HFF-Myc (cell line): Measurements from ENCODE around the gene HMGXB3.

ENCODE experiments used
- DNase-seq: peaks from one replicate; pipeline ENCODE4 v3.0.0-alpha.2; 2011; ENCODE audit warnings: low read depth; ENCODE audit errors: extremely low read depth
- H3K4me3 ChIP-seq: replicated peaks from 2 replicates; pipeline ENCODE4 v1.5.1; 2011; ENCODE audit warnings: low read depth, mild to moderate bottlenecking, control low read depth, low read length
- TF ChIP-seq, protein P1 (sequence below): IDR thresholded peaks from 2 replicates; pipeline ENCODE4 v1.5.1; 2012; ENCODE audit warnings: mild to moderate bottlenecking, low read depth, low read length, control low read depth; ENCODE audit errors: missing control alignments

The HMGXB3 gene

DNA sequence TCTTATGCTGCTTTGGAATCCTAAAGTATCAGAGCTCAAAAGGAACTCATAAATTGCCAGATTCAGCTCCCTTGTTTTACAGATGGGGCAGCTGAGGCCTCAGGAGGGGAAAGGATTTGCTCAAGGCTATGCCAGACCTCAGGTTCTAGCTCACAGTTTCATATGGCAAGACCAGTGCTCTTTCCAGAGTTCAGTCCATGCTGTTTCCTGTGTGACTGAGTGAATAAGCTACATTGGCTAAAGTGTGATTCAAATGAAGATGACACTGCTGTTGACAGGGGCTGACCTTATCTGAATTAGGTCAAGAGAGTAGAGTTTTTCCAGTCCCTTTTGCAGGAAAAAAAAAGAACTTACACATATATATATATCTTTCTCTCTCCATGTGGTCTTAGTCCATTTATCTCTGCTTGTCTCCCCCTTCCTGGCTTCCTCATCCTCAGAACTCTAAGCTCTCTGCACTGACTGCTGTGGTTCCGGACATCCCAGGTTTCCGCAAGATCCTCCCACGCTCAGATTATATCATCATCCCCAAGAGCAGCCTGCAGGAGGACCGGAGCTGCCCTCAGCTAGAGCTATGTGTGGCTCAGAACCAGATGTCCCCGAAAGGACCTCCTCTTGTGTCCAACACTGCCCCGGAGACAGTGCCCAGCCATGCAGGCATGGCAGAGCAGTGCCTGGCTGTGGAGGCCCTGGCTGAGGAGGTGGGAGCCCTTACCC lies 9.3 kb downstream of the HMGXB3 start:
- TF ChIP-seq, protein P1, sequence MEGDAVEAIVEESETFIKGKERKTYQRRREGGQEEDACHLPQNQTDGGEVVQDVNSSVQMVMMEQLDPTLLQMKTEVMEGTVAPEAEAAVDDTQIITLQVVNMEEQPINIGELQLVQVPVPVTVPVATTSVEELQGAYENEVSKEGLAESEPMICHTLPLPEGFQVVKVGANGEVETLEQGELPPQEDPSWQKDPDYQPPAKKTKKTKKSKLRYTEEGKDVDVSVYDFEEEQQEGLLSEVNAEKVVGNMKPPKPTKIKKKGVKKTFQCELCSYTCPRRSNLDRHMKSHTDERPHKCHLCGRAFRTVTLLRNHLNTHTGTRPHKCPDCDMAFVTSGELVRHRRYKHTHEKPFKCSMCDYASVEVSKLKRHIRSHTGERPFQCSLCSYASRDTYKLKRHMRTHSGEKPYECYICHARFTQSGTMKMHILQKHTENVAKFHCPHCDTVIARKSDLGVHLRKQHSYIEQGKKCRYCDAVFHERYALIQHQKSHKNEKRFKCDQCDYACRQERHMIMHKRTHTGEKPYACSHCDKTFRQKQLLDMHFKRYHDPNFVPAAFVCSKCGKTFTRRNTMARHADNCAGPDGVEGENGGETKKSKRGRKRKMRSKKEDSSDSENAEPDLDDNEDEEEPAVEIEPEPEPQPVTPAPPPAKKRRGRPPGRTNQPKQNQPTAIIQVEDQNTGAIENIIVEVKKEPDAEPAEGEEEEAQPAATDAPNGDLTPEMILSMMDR: no peak
- H3K4me3 ChIP-seq: no peak overlapping the region
- peak; percentile 46 for DNase-seq

DNA sequence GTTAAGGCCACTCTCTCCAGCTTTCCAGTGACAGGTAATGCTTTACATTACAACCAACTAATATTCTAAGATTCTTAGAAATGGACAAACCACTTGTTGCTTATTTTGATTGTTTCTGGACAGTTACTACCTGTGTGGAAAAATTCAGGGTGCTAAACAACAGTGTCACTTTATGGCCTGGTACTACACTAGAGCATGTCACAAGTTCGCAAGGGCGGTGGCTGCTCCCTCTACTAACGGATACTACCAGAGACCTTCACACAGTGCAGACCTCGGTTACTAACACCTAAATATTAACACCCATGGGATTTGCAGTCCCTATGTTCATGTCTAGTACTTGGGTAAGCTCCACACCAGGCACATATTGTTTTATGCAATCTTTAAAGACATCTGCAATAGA lies 13.4 kb downstream of the HMGXB3 start:
- no peak for DNase-seq
- TF ChIP-seq, protein P1: no peak
- H3K4me3 ChIP-seq: no peak overlapping the region

DNA sequence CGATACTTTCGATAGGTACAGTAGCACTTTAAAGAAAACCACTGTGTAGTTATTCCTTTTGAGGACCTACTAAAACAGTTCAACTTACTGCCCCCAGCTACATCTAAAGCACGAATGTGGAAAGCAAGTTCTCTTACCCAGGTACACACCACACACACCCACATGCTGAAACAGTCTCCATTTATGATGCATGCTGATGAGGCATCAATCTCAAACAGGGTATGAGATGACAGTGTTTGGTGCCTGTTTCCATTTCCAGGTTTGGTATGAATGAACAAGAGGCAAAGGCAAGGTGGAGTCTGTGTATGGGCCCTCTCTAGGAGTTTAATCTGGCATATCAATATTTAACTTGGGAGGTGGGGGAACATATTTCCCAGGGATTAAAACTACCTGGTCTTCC lies 13.9 kb downstream of the HMGXB3 start:
- no peak for DNase-seq
- no peak overlapping the region for H3K4me3 ChIP-seq
- TF ChIP-seq, protein P1: no peak

DNA sequence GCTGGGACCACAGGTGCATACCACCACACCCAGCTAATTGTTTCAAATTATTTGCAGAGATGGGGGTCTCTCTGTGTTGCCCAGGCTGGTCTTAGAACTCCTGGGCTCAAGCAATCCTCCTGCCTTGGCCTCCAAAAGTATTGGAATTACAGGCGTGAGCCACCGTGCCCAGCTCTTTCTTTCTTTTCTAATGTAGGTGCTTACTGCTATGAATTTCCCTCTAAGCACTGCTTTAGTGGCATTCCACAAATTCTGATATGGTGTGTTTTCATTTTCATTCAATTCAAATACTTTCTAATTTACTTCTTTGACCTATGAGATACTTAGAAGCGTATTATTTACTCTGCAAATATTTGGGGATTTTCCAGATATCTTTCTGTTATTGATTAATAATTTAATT lies 14.9 kb downstream of the HMGXB3 start:
- TF ChIP-seq, protein P1: no peak
- H3K4me3 ChIP-seq: no peak overlapping the region
- DNase-seq: no peak

DNA sequence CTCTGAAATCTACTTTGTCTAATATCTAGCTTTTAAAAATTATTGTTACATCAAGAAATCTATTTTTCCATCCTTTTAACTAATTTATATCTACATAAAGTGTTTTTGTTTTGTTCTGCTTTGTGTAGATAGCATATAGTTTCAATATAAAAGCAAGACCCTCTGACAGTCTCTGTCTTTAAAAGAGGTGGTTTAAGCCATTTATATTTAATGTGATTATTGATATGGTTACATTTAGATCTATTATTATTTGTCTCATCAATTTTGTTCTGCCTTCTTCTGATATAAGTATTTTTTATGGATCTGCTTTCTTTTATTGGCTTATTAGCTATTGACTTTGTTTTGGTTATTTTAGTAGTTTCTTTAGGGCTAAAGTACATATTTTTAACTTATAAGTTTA lies 16.0 kb downstream of the HMGXB3 start:
- TF ChIP-seq, protein P1: no peak
- no peak for DNase-seq
- no peak overlapping the region for H3K4me3 ChIP-seq

DNA sequence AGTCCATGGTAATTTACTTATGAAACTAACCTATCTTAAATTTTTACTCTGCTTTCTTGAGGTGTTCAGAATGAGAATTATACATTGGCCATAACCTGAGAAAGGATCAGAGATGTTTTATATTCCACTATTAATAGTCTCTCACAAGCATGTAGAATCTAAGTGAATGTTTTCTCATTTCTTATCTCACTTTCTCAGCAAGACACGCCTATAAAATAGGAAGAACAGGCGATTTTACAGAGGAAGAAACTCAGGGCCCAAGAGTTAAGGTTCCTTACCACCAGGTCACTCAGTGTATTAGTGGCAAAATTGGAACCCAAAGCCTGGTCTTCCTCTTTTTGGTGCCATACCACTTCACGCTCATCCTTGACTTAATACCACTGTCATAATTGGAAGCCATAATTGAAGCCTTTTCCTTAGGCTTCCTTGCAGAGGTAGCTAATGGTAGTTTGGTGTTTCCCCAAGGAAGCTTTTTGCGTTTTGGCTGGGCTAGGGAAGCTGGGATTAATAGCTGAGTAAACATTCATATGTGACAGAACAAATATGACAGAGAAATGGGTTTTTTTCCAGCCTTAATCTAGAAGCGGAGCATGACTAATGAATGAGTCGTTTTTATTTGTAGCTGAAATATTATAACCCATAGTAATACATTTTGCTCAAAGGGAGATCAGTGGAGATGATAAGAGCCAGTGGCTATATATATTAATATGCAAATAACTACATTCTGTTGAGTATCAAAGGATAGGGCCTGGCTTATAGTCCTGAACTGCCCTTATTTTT lies 16.9 kb downstream of the HMGXB3 start:
- TF ChIP-seq, protein P1: no peak
- DNase-seq: no peak

More for the DNA sequence above, 16.9 kb downstream of the HMGXB3 start:
- H3K4me3 ChIP-seq: no peak overlapping the region
